ENCODE results near the gene KIF1A.
"Not testable (repeated sequence)": the region's sequence is repeated elsewhere in the genome, so short reads cannot be mapped to it uniquely, and the experiment has no call there.

KIF1A gene

GRCh38 chr2:240787521-240788472 lies 32.2 kb downstream of the KIF1A start:
- DNase-seq (ENCODE audit: low read depth): no peak

GRCh38 chr2:240786871-240787311 lies 33.1 kb downstream of the KIF1A start:
- no peak for DNase-seq (ENCODE audit: low read depth)

DNA sequence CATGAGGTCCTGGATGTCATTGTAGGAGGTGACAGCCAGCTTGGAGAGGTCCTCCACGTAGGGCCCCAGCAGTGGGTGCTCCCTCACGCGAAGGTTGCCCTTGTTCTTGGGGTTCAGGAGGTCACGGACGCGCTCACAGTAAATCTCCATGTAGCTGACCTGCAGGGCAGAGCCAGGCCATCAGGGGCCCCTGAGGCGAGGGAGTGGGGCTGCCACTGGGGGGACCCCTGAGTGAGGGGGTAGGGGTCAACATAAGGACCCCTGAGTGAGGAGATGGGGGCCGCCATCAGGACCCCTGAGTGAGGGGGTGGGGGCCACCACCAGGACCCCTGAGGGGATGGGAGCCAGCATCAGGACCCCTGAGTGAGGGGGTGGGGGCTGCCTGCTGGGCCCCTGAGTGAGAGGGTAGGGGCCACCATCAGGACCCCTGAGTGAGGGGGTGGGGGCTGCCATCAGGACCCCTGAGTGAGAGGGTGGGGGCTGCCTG lies 33.6 kb downstream of the KIF1A start:
- no peak for DNase-seq (ENCODE audit: low read depth)

- DNase-seq (ENCODE audit: low read depth): no peak
Measured at GRCh38 chr2:240785424-240786335, 34.3 kb downstream of the KIF1A start.

DNA sequence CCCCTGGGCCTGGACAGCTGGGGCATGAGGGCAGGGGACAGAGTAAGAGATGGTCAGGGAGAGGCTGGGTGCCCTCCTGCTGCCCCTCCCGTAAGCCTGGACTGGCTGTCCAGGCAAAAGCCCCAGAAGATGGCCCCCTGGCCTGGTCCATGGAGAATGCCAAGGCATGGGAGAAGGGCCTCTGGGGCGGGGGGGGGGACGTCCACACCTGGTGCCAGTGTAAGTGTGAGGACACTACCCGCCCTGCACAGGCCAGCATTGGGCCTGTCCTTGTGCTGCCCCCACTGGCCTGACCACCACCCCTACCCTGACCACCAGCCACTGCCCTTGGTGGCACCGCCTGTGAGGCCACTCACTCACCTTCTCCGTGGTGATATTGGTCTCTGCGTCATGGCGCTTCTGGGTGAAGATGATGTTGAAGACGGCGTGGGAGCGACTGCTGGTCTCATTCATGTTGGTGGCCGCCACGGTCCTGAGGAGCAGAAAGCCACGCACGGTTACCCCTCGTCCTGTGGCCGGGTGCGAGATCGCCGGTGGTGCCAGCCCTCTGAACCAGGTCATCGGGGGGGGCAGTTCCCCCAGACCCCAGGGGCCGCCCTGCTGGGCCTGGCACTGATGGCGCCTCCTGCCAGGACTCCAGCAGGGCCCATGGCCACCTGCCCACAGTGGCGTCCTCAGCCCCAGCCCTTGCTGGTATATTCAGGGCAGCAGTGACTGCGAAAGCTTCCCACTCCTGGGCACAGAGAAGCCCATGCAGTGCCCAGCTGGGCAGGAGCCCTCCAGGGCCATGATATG lies 35.2 kb downstream of the KIF1A start:
- DNase-seq (ENCODE audit: low read depth): no peak

- no peak for DNase-seq (ENCODE audit: low read depth)
Measured at GRCh38 chr2:240783819-240784621, 36.0 kb downstream of the KIF1A start.

DNA sequence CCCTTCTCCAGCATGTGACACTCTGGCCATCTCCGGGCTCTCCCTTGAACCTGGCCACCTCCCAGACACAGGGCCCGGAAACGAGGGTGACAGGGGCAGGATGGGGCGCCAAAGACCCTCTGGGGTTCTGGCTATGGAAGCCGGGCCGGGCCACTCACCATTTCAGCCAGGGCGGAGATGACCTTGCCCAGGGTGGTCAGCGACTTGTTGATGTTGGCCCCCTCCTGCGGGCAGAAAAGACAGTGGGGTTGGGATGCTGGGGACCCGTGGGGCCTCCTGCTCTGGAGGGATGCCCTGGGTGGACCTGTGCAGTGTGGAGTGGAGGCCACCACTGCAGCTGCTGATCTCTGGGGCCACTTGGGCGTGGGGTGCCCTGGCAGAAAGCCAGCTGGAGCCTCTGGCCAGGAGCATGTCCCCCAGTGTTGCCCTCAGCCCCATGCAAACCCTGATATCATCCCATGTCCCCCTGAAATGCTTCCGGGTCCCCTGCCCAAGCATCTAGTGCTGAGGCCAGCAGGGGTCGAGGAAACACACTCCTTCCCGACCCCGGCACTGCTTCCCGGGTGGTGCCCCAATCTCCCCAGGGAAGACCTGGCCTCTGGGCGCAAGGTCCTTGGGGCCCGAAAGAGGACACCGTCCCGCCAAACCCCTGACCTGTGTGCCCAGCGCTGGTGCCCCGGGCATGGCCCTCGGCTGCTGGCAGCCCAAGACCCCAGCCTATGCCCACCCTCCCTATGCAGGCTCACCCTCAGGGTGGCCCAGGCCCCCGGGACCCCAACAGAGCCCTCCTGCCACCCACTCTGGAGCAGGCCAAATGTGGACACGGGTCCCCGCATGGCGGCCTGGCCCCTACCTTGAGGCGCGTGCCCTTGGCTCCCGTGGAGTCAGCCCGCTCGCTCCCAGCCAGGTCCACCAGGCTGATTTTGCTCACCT lies 36.9 kb downstream of the KIF1A start:
- DNase-seq (ENCODE audit: low read depth): no peak

GRCh38 chr2:240782221-240782885 lies 37.7 kb downstream of the KIF1A start:
- DNase-seq (ENCODE audit: low read depth): no peak

- DNase-seq (ENCODE audit: low read depth): no peak
Measured at GRCh38 chr2:240781471-240782220, 38.4 kb downstream of the KIF1A start.

DNA sequence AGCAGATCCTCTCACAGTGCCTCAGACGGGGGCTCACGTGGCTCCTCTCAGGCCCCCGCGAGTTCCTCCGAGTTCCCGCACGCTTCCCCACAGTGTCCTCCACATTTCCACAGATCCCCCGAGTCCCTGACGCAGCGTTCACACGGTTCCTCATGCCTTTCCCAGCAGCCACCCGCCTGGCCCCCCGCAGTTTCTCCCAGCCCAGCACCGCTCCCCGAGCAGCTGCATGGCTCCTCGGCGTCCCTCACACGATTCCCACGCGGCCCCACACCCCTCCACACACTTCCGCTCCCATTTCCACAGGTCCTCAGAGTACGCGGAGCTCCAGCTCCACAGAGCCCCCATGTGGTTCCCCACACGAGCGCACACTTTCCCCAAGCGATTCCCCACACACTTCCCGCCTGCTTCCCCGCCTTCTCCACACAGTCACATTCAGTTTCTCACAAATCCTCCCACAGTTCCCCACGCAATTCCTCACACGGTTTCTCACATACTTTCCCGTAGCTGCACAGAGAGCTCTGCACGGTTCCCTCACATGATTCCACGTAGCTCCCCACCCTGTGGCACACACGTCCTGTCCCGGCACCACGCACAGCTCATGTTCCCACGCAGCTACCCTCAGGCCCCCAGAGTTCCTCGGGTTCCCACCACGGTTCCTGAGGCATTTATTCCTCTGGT lies 39.9 kb downstream of the KIF1A start:
- no peak for DNase-seq (ENCODE audit: low read depth)

- not testable (repeated sequence) for DNase-seq (ENCODE audit: low read depth)
Measured at GRCh38 chr2:240779250-240779832, 40.7 kb downstream of the KIF1A start.

GRCh38 chr2:240778426-240778825 lies 41.6 kb downstream of the KIF1A start:
- no peak for DNase-seq (ENCODE audit: low read depth)

- no peak for DNase-seq (ENCODE audit: low read depth)
Measured at GRCh38 chr2:240777456-240778212, 42.4 kb downstream of the KIF1A start.

DNA sequence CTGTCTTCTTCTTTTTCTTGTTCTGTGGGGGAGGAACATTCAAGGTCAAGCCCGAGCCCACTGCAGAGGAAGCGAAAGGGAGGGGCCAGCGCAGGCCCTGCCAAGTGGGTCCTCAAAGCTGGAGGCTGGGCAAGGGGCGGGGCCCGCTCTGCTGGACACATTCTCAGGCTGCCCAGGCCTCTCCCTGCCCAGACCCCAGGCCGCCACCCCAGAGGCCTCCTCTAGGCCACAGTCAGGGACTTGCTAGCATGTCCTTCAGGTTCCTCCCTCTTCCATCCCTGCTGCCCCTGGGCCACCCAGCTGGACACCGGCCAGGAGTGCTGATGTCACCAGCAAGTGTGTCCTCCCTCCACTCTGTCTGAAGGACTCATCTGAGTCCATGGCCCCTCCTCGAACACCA lies 44.1 kb downstream of the KIF1A start:
- no peak for DNase-seq (ENCODE audit: low read depth)

GRCh38 chr2:240774856-240775255 lies 45.2 kb downstream of the KIF1A start:
- DNase-seq (ENCODE audit: low read depth): no peak

DNA sequence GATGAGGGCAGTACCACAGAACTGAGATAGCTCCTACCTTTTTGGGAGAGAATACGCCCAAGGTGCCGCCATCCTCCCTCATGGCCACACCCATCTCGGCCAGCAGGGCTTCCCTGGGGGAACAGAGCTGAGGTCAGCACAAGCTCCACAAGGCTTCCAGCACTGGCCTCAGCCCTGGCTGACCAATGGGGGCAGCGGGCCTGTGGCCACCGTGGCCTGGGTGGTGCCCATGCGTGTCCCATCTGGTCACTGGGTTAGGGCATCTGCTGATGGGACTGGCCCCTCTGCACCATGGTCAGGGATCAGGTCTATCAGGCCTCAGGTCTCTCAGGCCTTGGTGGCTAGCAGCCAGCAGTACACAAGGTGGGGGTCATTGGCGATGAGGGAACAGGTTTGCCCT lies 50.9 kb downstream of the KIF1A start:
- DNase-seq (ENCODE audit: low read depth): no peak

DNA sequence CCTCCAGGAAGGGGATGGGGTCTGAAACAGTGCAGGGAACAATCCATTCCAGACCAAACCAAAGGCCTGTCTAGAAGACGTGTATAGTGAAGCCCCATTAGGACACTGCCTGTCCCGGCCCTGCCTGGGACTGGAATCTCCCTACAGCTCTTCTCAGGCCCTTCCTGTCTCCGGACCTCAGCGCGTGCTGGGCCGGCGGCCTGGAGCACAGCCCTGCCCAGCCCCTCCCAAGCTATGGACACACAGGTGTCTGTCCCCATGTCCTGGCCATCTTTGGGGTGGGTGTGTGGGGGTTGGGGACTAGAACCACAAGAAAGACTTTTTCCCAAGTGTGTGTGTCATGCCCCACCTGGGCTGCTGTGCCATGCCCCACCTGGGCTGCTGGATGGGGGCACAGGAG lies 51.8 kb downstream of the KIF1A start:
- DNase-seq (ENCODE audit: low read depth): no peak

Measured in stimulated activated CD8-positive, alpha-beta memory T cell treated with anti-CD3 and anti-CD28 coated beads, Interleukin-15, amount 100 ng/mL, for 1 hour (primary cell).